Endothelial cell of umbilical vein (primary cell): Measurements from ENCODE around the gene SCAPER. TPM values are rescaled to one million over a fixed set of nuclear protein-coding genes. Genes with fewer than 3 reads are reported as not detected.

Experiments
- BruUV-seq: library from RNA; stranded (reverse); fragments of 400-500 nt; replicated peaks from 2 replicates; lab custom pipeline; 2021; lab: Mats Ljungman, UMichigan
- CTCF ChIA-PET: fragments of 300-600, 350-600 bp; sonication (Branson Sonifier 250); formaldehyde crosslinking; loops from one replicate; lab custom pipeline; 2021; ENCODE audit warnings: antibody characterized with exemption, inconsistent platforms; lab: Charles Lee
- POLR2A ChIA-PET: fragments of 300-600, 350-600 bp; sonication (Branson Sonifier 250); formaldehyde crosslinking; loops from one replicate; lab custom pipeline; 2021; ENCODE audit warnings: antibody characterized with exemption, inconsistent platforms; lab: Charles Lee
- DNase-seq: peaks from one replicate; pipeline ENCODE4 v3.0.0-alpha.2; 2011; ENCODE audit warnings: low read depth, low spot score
- FAIRE-seq: peaks from 2 replicates; lab custom pipeline; 2011; peaks lifted over from hg19 to GRCh38; lab: Jason Lieb, UNC
- H2AFZ ChIP-seq: 2 replicates; pipeline ENCODE4 v1.6.0; 2012; ENCODE audit warnings: low read depth, low read length, control low read depth, inconsistent platforms
- H3K27ac ChIP-seq: 2 replicates; pipeline ENCODE4 v1.5.1; 2011; ENCODE audit warnings: low read depth, mild to moderate bottlenecking, control low read depth, low read length, moderate library complexity; ENCODE audit not compliant: insufficient read depth
- H3K27me3 ChIP-seq, 2 experiments: 2 replicates each; pipeline versions ENCODE4 v1.6.0 to v1.6.1; 2011; ENCODE audit warnings: low read length in 2 of 2, mixed read lengths in 1 of 2; ENCODE audit not compliant: control insufficient read depth in 2 of 2, insufficient read depth in 2 of 2
- H3K36me3 ChIP-seq, 2 experiments: 2 replicates in 1 of 2; 3 replicates in 1 of 2; pipeline ENCODE4 v1.5.1; 2011; ENCODE audit warnings: low read length in 2 of 2, mild to moderate bottlenecking in 1 of 2, moderate library complexity in 1 of 2; ENCODE audit not compliant: control insufficient read depth in 2 of 2, insufficient read depth in 2 of 2; ENCODE audit errors: extremely low read depth in 1 of 2
- H3K4me1 ChIP-seq: 3 replicates; pipeline ENCODE4 v1.5.1; 2011; ENCODE audit warnings: mild to moderate bottlenecking, low read length; ENCODE audit not compliant: control insufficient read depth, insufficient read depth; ENCODE audit errors: extremely low read depth
- H3K4me2 ChIP-seq: 2 replicates; pipeline ENCODE4 v1.6.1; 2011; ENCODE audit warnings: low read length, control low read depth, mixed read lengths; ENCODE audit not compliant: insufficient read depth
- H3K4me3 ChIP-seq, 3 experiments: fragments of 200-600 bp in 1 of 3; sonication (generic), shearing (Covaris generic) in 1 of 3; replicated peaks in 1 of 3; 2 replicates each; pipeline ENCODE4 v1.5.1; 2011 to 2016; ENCODE audit warnings: control low read depth in 3 of 3, low read length in 3 of 3, mild to moderate bottlenecking in 2 of 3, inconsistent platforms in 1 of 3, low read depth in 1 of 3, moderate library complexity in 1 of 3; ENCODE audit not compliant: insufficient read depth in 1 of 3
- H3K79me2 ChIP-seq: 2 replicates; pipeline ENCODE4 v1.6.0; 2012; ENCODE audit warnings: low read length, inconsistent platforms; ENCODE audit not compliant: control insufficient read depth, insufficient read depth
- H3K9ac ChIP-seq: replicated peaks from 2 replicates; pipeline ENCODE3; 2011; ENCODE audit warnings: low read length, control low read depth; ENCODE audit not compliant: insufficient read depth; ENCODE audit errors: extremely low read depth
- H3K9me1 ChIP-seq: replicated peaks from 3 replicates; pipeline ENCODE4 v1.6.0; 2011; ENCODE audit warnings: mild to moderate bottlenecking, low read length; ENCODE audit not compliant: control insufficient read depth, insufficient read depth; ENCODE audit errors: extremely low read depth
- H3K9me3 ChIP-seq: replicated peaks from 2 replicates; pipeline ENCODE4 v1.5.1; 2012; ENCODE audit warnings: low read length, inconsistent platforms; ENCODE audit not compliant: control insufficient read depth, insufficient read depth
- H4K20me1 ChIP-seq: replicated peaks from 2 replicates; pipeline ENCODE3; 2011; ENCODE audit warnings: mild to moderate bottlenecking, low read length; ENCODE audit not compliant: control insufficient read depth, insufficient read depth; ENCODE audit errors: extremely low read depth
- CTCF ChIP-seq, 2 donors: IDR thresholded peaks; 1 replicate in 1 of 2; 2 replicates in 1 of 2; pipeline ENCODE4 v1.5.1; 2011; ENCODE audit warnings: low read length in 2 of 2, mild to moderate bottlenecking in 2 of 2, moderate library complexity in 2 of 2, control low read depth in 1 of 2, inconsistent platforms in 1 of 2, low read depth in 1 of 2; ENCODE audit not compliant: insufficient read depth in 1 of 2; ENCODE audit errors: extremely low read depth in 1 of 2
- EZH2 ChIP-seq: IDR thresholded peaks from 2 replicates; pipeline ENCODE4 v1.6.1; 2012; ENCODE audit warnings: borderline replicate concordance, low read depth, mild to moderate bottlenecking, moderate library complexity, low read length, inconsistent platforms; ENCODE audit not compliant: severe bottlenecking
- FOS ChIP-seq: IDR thresholded peaks from 2 replicates; pipeline ENCODE4 v1.6.1; 2011; ENCODE audit warnings: mild to moderate bottlenecking, low read length, moderate library complexity, borderline replicate concordance; ENCODE audit not compliant: insufficient read depth
- GATA2 ChIP-seq: IDR thresholded peaks from 2 replicates; pipeline ENCODE4 v1.7.0; 2011; ENCODE audit warnings: low read depth, mild to moderate bottlenecking, moderate library complexity, mixed read lengths, low read length; ENCODE audit not compliant: insufficient read length, insufficient read depth
- JUN ChIP-seq: IDR thresholded peaks from 2 replicates; pipeline ENCODE4 v1.6.1; 2011; ENCODE audit warnings: borderline replicate concordance, low read depth; ENCODE audit not compliant: insufficient read length, insufficient read depth
- MAX ChIP-seq: IDR thresholded peaks from 2 replicates; pipeline ENCODE4 v1.6.1; 2011; ENCODE audit not compliant: insufficient read depth, insufficient read length
- MYC ChIP-seq: IDR thresholded peaks from one replicate; pipeline ENCODE4 v1.6.1; 2011; ENCODE audit warnings: mild to moderate bottlenecking, low read depth, low read length
- POLR2A ChIP-seq: IDR thresholded peaks from 2 replicates; pipeline ENCODE4 v1.6.1; 2012; ENCODE audit warnings: low read depth, mild to moderate bottlenecking, control low read depth, low read length
- POLR2AphosphoS5 ChIP-seq: IDR thresholded peaks from 2 replicates; pipeline ENCODE4 v1.6.1; 2012; ENCODE audit warnings: low read depth, mild to moderate bottlenecking, control low read depth, low read length, moderate library complexity; ENCODE audit not compliant: insufficient read depth
- dilution Hi-C: fragments of 300-500 bp; cut with MboI; formaldehyde crosslinking; loops from one replicate; pipeline ENCODE4 v1.15.0; 2019; ENCODE audit warnings: low sequenced_read_pairs; ENCODE audit not compliant: extremely low pct_ligation_motif_present
- intact Hi-C: fragments of 100-400 bp; cut with micrococcal nuclease; formaldehyde crosslinking; loops from one replicate; pipeline ENCODE4 v1.10.0; 2022
- polyA plus RNA-seq, 4 experiments: library from polyadenylated mRNA; depleted of rRNA in 3 of 4; stranded (reverse) in 3 of 4; unstranded in 1 of 4; fragments of >200 nt; gene quantifications; 2 replicates each; pipeline versions ENCODE4 v1.2.1 to v1.2.3, GENCODE V29; 2011 to 2012; ENCODE audit warnings: missing spikeins in 1 of 4
- total RNA-seq: library from RNA; stranded (reverse); gene quantifications from 2 replicates; pipeline ENCODE4 v1.2.3, GENCODE V29; 2021

The SCAPER gene
- total and polyA plus RNA-seq, 2 donors (not counting 3 experiments of a cell fraction or from before 2014, with no cell fraction given), result 2.7 to 12.7 TPM

GRCh38 chr15:76642671-76643070 is 262.5 kb downstream of the SCAPER start:
- no peaks in the 10 kb centered on the region for H3K9me3 ChIP-seq
- POLR2A ChIA-PET, result no interaction called here
- H3K27ac ChIP-seq, result no peak overlapping the region
- H3K9ac ChIP-seq, result no peak overlapping the region
- H3K9me1 ChIP-seq, result no peaks in the 10 kb centered on the region
- dilution Hi-C loops (no loop called here), intact Hi-C loops (loop anchor here (10.0 kb wide), 1 partner anchor 202 kb away; no protein-coding TSS in a partner anchor)
- H3K36me3 ChIP-seq, result no peaks in the 10 kb centered on the region
- no TSS peak for BruUV-seq
- H3K79me2 ChIP-seq, result no peaks in the 10 kb centered on the region
- no peaks in the 10 kb centered on the region for H3K4me1 ChIP-seq
- H3K27me3 ChIP-seq, result no peaks in the 10 kb centered on the region
- no peak for FAIRE-seq
- TF ChIP-seq GATA2 (no peak), CTCF (IDR thresholded peaks at IDR 0.05; ENCODE audit: extremely low read depth in 1 of 2, insufficient read depth in 1 of 2, low read depth in 1 of 2, low read length in 2 of 2) (peak; percentile 9 to 14), POLR2AphosphoS5 (no peak)
- no peak overlapping the region for H3K4me2 ChIP-seq
- no peak overlapping the region for H2AFZ ChIP-seq
- CTCF ChIA-PET, result interaction anchor here (0.5 to 1.7 kb wide), 3 partner anchors 9 to 21 kb away, joined by 3 to 4 read pairs (median 3); no protein-coding TSS in a partner anchor
- no peaks in the 10 kb centered on the region for H4K20me1 ChIP-seq
- H3K4me3 ChIP-seq, result no peak overlapping the region
- no peak for DNase-seq

GRCh38 chr15:76637166-76637565 is 268.0 kb downstream of the SCAPER start:
- intact Hi-C loops, result no loop called here
- BruUV-seq, result no TSS peak

More at GRCh38 chr15:76637166-76637565, 268.0 kb downstream of the SCAPER start:
- H4K20me1 ChIP-seq, result no peaks in the 10 kb centered on the region
- POLR2A ChIA-PET, result no interaction called here
- H3K27me3 ChIP-seq, result no peaks in the 10 kb centered on the region
- H2AFZ ChIP-seq, result no peak overlapping the region
- no peaks in the 10 kb centered on the region for H3K9me1 ChIP-seq
- no peaks in the 10 kb centered on the region for H3K36me3 ChIP-seq
- no peaks in the 10 kb centered on the region for H3K79me2 ChIP-seq
- H3K9ac ChIP-seq, result no peak overlapping the region
- H3K4me1 ChIP-seq, result no peaks in the 10 kb centered on the region
- H3K27ac ChIP-seq, result no peak overlapping the region
- CTCF ChIA-PET, result no interaction called here
- DNase-seq, result no peak
- no peak overlapping the region for H3K4me3 ChIP-seq
- FAIRE-seq, result no peak
- no peak overlapping the region for H3K4me2 ChIP-seq
- no peaks in the 10 kb centered on the region for H3K9me3 ChIP-seq
- dilution Hi-C loops, result no loop called here
- TF ChIP-seq GATA2 (no peak), MYC (no peak), FOS (no peak), POLR2A (no peak), JUN (no peak), EZH2 (no peak), CTCF (IDR thresholded peaks at IDR 0.05; ENCODE audit: extremely low read depth in 1 of 2, insufficient read depth in 1 of 2, low read depth in 1 of 2, low read length in 2 of 2) (no peak), MAX (no peak), POLR2AphosphoS5 (no peak)
